Stimulated activated CD4-positive, alpha-beta T cell treated with anti-CD3 and anti-CD28 coated beads, Interleukin-4, amount 100 ng/mL, for 1 hour (primary cell): Measurements from ENCODE around the gene TOMM70.
"Not testable (repeated sequence)": the region's sequence is repeated elsewhere in the genome, so short reads cannot be mapped to it uniquely, and the experiment has no call there.

ENCODE experiments used
- DNase-seq: peaks from one replicate; pipeline ENCODE4 v3.0.0-alpha.2; 2020

The TOMM70 gene

GRCh38 chr3:100400780-100401673 lies at the start of gene TOMM70, which contains the start of gene LNP1:
TSS of gene TOMM70 (minus strand) at chr3:100401089. CDS start at chr3:100400949, 140 bp downstream.
TSS of gene LNP1 (plus strand) at chr3:100401539. CDS start at chr3:100429730, 28,191 bp downstream.
- peak; percentile 96 for DNase-seq

- no peak for DNase-seq
Measured at GRCh38 chr3:100449214-100449613, 48.3 kb upstream of the TOMM70 start.

- no peak for DNase-seq
Measured at GRCh38 chr3:100448079-100448478, 47.2 kb upstream of the TOMM70 start.

GRCh38 chr3:100447067-100447466 lies 46.2 kb upstream of the TOMM70 start:
- not testable (repeated sequence) for DNase-seq

- no peak for DNase-seq
Measured at GRCh38 chr3:100443690-100444089, 42.8 kb upstream of the TOMM70 start.

GRCh38 chr3:100440895-100441294 lies 40.0 kb upstream of the TOMM70 start:
- DNase-seq: no peak

- no peak for DNase-seq
Measured at GRCh38 chr3:100438623-100438974, 37.7 kb upstream of the TOMM70 start.

GRCh38 chr3:100437721-100438622 lies 37.1 kb upstream of the TOMM70 start:
- no peak for DNase-seq

- DNase-seq: no peak
Measured at GRCh38 chr3:100436951-100437350, 36.1 kb upstream of the TOMM70 start.

GRCh38 chr3:100429187-100429716 lies 28.4 kb upstream of the TOMM70 start:
- no peak for DNase-seq

GRCh38 chr3:100427699-100428098 lies 26.8 kb upstream of the TOMM70 start:
- no peak for DNase-seq

GRCh38 chr3:100426067-100426682 lies 25.3 kb upstream of the TOMM70 start:
- no peak for DNase-seq

- no peak for DNase-seq
Measured at GRCh38 chr3:100425316-100425715, 24.4 kb upstream of the TOMM70 start.

GRCh38 chr3:100424261-100424660 lies 23.4 kb upstream of the TOMM70 start:
- DNase-seq: no peak

GRCh38 chr3:100423611-100424010 lies 22.7 kb upstream of the TOMM70 start:
- no peak for DNase-seq

GRCh38 chr3:100420885-100421284 lies 20.0 kb upstream of the TOMM70 start:
- DNase-seq: no peak

- no peak for DNase-seq
Measured at GRCh38 chr3:100419406-100419805, 18.5 kb upstream of the TOMM70 start.

- DNase-seq: no peak
Measured at GRCh38 chr3:100416863-100417262, 16.0 kb upstream of the TOMM70 start.

- no peak for DNase-seq
Measured at GRCh38 chr3:100416176-100416575, 15.3 kb upstream of the TOMM70 start.

GRCh38 chr3:100413613-100414012 lies 12.7 kb upstream of the TOMM70 start:
- no peak for DNase-seq

- no peak for DNase-seq
Measured at GRCh38 chr3:100412912-100413590, 12.2 kb upstream of the TOMM70 start.
